22Rv1 (cell line): Measurements from ENCODE around the gene RBMS1.

Experiments used
- ZFX ChIP-seq: fragments of 450-650 bp; IDR thresholded peaks from 2 replicates; pipeline ENCODE4 v1.6.1; 2017; ENCODE audit warnings: antibody characterized with exemption, borderline replicate concordance
- TF ChIP-seq, protein P1 (sequence below): fragments of 450-650 bp; IDR thresholded peaks from 2 replicates; pipeline ENCODE4 v1.5.1; 2017; ENCODE audit warnings: mild to moderate bottlenecking

DNA sequence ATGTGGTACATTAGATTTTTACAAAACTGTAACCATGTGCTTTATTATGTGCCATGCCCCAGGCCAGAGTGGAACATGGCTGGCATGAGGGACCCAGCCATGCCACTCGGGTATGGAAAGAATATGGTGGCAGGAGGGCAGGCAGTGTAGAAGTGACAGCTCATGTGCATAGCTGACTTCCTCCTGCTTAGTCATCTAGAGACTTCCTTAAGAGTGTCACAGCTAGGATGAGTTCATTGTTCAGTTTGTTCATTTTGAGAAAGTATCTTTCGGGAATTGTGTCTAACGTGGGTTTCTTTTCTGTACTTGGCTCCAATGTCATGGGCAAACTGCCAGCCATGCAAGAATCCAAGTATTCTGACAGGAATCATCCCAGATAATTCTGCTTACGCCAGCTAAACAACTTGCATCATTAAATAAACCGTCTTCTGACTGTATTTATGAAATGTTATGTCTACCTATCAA lies 199.2 kb downstream of the RBMS1 start:
- TF ChIP-seq, protein P1, sequence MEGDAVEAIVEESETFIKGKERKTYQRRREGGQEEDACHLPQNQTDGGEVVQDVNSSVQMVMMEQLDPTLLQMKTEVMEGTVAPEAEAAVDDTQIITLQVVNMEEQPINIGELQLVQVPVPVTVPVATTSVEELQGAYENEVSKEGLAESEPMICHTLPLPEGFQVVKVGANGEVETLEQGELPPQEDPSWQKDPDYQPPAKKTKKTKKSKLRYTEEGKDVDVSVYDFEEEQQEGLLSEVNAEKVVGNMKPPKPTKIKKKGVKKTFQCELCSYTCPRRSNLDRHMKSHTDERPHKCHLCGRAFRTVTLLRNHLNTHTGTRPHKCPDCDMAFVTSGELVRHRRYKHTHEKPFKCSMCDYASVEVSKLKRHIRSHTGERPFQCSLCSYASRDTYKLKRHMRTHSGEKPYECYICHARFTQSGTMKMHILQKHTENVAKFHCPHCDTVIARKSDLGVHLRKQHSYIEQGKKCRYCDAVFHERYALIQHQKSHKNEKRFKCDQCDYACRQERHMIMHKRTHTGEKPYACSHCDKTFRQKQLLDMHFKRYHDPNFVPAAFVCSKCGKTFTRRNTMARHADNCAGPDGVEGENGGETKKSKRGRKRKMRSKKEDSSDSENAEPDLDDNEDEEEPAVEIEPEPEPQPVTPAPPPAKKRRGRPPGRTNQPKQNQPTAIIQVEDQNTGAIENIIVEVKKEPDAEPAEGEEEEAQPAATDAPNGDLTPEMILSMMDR, result no peak
- TF ChIP-seq ZFX, result no peak
